ENCODE results near the gene MPV17L2. TPM values are rescaled to one million over a fixed set of nuclear protein-coding genes. Genes with fewer than 3 reads are reported as not detected.

The MPV17L2 gene
- total RNA-seq, 1 donor from 2014 or later = 9.5 TPM

DNA sequence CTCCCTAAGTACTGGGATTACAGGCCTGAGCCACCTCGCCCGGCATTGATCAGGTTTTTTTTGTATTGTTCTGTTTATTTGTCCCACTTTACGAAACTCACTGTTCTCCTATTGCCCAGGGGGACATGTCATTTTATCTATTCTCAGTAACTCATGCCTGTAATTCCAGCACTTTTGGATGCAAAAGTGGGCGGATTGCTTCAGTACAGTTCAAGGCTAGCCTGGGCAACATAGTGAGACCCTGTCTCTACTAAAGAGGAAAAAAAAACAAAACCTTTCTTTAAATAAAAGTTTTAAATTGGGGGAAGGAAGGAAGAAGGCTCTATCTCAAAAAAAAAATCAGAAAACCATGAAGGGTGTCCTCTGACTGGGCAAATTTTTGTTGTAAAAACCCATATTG is 2.7 kb upstream of the MPV17L2 start:
- Histone ChIP-seq H3K36me3 (no peaks in the 10 kb centered on the region), H3K9me3 (no peaks in the 10 kb centered on the region), H3K4me1 (peaks cover 10 to 11% of the 10 kb centered on the region in 2 donors), H3K4me3 (no peak overlapping the region), H3K27ac (no peak overlapping the region), H3K27me3 (no peaks in the 10 kb centered on the region)
- TF ChIP-seq, protein P1, sequence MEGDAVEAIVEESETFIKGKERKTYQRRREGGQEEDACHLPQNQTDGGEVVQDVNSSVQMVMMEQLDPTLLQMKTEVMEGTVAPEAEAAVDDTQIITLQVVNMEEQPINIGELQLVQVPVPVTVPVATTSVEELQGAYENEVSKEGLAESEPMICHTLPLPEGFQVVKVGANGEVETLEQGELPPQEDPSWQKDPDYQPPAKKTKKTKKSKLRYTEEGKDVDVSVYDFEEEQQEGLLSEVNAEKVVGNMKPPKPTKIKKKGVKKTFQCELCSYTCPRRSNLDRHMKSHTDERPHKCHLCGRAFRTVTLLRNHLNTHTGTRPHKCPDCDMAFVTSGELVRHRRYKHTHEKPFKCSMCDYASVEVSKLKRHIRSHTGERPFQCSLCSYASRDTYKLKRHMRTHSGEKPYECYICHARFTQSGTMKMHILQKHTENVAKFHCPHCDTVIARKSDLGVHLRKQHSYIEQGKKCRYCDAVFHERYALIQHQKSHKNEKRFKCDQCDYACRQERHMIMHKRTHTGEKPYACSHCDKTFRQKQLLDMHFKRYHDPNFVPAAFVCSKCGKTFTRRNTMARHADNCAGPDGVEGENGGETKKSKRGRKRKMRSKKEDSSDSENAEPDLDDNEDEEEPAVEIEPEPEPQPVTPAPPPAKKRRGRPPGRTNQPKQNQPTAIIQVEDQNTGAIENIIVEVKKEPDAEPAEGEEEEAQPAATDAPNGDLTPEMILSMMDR (IDR thresholded peaks at IDR 0.05) = no peak
- intact Hi-C loops (cut with DNase I) = loop anchor here (5.0 kb wide), 1 partner anchor 137 kb away; no protein-coding TSS in a partner anchor
- DNase-seq (ENCODE audit: low spot score in 2 of 2) = no peak

DNA sequence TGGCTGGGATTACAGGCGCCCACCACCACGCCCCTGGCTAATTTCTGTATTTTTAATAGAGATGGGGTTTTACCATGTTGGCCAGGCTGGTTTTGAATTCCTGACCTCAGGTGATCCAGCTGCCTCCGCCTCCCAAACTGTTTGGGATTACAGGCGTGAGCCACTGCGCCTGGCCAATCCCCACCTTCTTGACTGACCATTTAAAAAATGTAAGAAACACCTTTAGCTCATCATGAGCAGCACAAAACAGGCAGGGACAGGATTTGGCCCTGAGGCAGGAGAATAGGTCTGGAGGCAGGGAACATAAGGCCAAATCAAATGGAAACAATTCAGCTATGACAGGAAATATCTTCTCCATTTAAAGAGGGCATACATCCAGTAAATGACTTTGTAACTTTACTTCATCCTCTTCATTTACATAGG is 1.4 kb upstream of the MPV17L2 start:
- peak overlapping the region; percentile 87 to 92 for H3K27ac ChIP-seq
- peak overlapping the region; percentile 67 to 71 for H3K4me3 ChIP-seq
- TF ChIP-seq, protein P1 (IDR thresholded peaks at IDR 0.05) = no peak
- peaks cover 10 to 11% of the 10 kb centered on the region in 2 donors for H3K4me1 ChIP-seq
- DNase-seq (ENCODE audit: low spot score in 2 of 2) = no peak
- H3K9me3 ChIP-seq = no peaks in the 10 kb centered on the region
- intact Hi-C loops (cut with DNase I) = loop anchor here (1.0 to 5.0 kb wide), 3 partner anchors 33 to 136 kb away; no protein-coding TSS in a partner anchor
- peaks cover 0 to 9% of the 10 kb centered on the region in 2 donors for H3K36me3 ChIP-seq
- H3K27me3 ChIP-seq = no peaks in the 10 kb centered on the region

DNA sequence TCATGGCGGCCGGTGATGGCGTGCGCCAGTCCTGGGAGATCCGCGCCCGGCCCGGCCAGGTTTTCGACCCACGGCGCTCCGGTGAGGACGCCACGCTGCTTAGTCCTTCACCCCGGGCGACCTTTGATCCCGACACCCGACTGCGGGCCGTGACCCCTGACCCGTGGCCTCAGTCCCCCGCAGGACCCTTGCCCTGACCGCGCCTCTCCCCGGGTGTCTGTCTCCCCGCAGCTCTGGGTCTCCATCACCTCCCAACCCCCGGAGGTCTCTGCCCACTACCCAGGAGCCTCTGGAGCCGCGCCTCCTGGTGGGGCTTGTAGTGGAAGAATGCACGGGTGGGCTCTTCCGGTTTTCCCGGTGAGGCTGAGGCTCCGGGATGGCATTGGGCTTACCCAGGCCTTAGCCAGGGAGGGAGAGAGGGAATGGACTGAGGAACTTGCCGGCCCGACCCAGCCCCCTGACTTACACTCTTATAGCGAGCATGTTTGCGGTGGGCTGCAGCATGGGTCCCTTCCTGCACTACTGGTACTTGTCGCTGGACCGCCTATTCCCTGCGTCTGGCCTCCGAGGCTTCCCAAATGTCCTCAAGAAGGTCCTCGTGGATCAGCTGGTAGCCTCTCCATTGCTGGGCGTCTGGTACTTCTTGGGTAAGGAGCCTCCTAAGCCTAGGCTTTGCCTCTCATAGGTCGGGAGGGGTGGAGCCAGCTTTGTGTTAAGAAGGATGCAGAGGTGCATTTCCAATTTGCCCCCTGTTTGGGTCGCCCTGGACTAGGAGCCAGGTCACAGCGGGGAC is 566 bp downstream of the MPV17L2 start:
- H3K9me3 ChIP-seq = no peaks in the 10 kb centered on the region
- TF ChIP-seq, protein P1 (IDR thresholded peaks at IDR 0.05) = no peak
- peaks cover 10 to 11% of the 10 kb centered on the region in 2 donors for H3K4me1 ChIP-seq
- H3K4me3 ChIP-seq = peak overlapping the region; percentile 84 to 96
- H3K27me3 ChIP-seq = no peaks in the 10 kb centered on the region
- H3K27ac ChIP-seq = peak overlapping the region; percentile 80 to 90
- intact Hi-C loops (cut with DNase I) = loop anchor here (1.0 to 5.0 kb wide), 2 partner anchors 11 to 134 kb away; partner anchors contain the start of gene RAB3A
- peaks cover 0 to 16% of the 10 kb centered on the region in 2 donors for H3K36me3 ChIP-seq
- DNase-seq (ENCODE audit: low spot score in 2 of 2) = no peak

DNA sequence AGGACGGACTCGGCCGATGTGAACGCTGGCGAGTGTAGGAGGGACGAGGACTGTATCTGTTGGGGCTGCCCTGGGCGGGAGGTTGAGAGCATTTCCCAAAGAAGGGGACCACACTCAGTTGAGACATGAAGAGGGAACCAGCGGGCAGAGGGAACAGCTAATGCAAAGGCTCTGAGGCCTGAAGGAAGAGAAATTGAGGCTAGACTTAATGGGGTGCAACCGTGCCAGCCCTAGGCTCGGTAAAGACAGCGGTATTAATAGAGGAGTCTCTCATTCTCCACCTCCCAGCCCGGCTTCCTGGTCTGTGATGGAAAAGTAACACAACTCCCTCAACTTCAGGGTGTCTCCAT is 1.1 kb downstream of the MPV17L2 start:
- H3K27ac ChIP-seq = peak overlapping the region in 1 of 2 donors; percentile 6
- H3K4me1 ChIP-seq = peaks cover 10 to 11% of the 10 kb centered on the region in 2 donors
- no peak for DNase-seq (ENCODE audit: low spot score in 2 of 2)
- H3K36me3 ChIP-seq = peaks cover 2 to 20% of the 10 kb centered on the region in 2 donors
- H3K27me3 ChIP-seq = no peaks in the 10 kb centered on the region
- intact Hi-C loops (cut with DNase I) = loop anchor here (5.0 kb wide), 1 partner anchor 133 kb away; no protein-coding TSS in a partner anchor
- TF ChIP-seq, protein P1 (IDR thresholded peaks at IDR 0.05) = no peak
- H3K9me3 ChIP-seq = no peaks in the 10 kb centered on the region
- H3K4me3 ChIP-seq = peak overlapping the region; percentile 84 to 96

GRCh38 chr19:18194554-18195238 is 1.7 kb downstream of the MPV17L2 start:
- no peak for DNase-seq (ENCODE audit: low spot score in 2 of 2)
- Histone ChIP-seq H3K36me3 (peaks cover 6 to 20% of the 10 kb centered on the region in 2 donors), H3K27ac (peak overlapping the region in 1 of 2 donors; percentile 6), H3K4me1 (peaks cover 10 to 11% of the 10 kb centered on the region in 2 donors), H3K9me3 (no peaks in the 10 kb centered on the region), H3K4me3 (peak overlapping the region; percentile 84 to 96), H3K27me3 (no peaks in the 10 kb centered on the region)
- TF ChIP-seq, protein P1 (IDR thresholded peaks at IDR 0.05) = no peak
- intact Hi-C loops (cut with DNase I) = loop anchor here (5.0 kb wide), 1 partner anchor 133 kb away; no protein-coding TSS in a partner anchor
